Epithelial cell of prostate (primary cell): Measurements from ENCODE around the gene IL1RAPL2.
A peak's percentile ranks its signal among the peaks of the same experiment; 100 is the strongest.
"Not testable (repeated sequence)": the region's sequence is repeated elsewhere in the genome, so short reads cannot be mapped to it uniquely, and the experiment has no call there.

ENCODE experiments used
- DNase-seq: peaks from one replicate; pipeline ENCODE4 v3.0.0-alpha.2; 2011; ENCODE audit warnings: low read depth, low spot score
- H3K27ac ChIP-seq: fragments of 450-650 bp; 2 replicates; pipeline ENCODE4 v1.5.1; 2017; ENCODE audit warnings: mild to moderate bottlenecking

The IL1RAPL2 gene

DNA sequence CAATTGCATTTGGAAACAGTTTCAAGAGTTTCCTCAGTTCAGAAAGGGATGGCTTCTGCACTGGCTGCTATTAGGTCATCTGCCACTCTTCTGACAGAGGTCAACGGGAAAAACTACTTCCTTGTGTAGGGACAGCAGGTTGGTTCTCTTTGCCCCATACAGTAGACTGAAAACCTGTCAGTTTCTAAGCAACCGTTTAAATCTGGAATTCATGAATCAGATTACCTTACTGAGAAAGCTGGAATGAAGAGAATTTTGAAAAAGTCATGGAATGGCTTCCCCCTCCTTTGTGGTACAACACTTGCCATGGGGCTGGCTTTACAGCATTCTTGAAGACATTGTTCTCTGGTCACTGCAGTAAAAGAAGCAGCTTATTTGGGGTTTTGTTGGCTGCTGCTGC is 240.3 kb downstream of the IL1RAPL2 start:
- DNase-seq = no peak
- no peak overlapping the region for H3K27ac ChIP-seq

DNA sequence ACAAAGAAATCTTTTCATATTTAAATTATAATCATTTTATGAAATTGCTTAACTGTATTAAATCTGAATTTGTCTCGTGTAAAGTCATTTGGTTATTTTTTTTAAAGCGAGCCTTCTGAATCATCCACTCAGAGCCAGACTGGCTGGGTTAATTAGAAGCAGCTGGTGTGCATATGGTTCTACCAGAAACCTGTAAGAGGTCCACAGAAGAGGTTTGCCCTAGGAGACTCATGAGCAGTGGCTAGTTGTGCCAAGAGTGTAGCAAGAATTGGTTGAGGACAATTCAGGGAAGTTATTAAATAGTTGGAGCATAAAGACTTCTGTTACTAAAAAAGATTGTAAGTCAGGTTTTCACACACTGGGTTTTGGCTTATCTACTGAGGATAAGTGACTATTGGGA is 267.4 kb downstream of the IL1RAPL2 start:
- no peak for DNase-seq
- H3K27ac ChIP-seq = no peak overlapping the region

DNA sequence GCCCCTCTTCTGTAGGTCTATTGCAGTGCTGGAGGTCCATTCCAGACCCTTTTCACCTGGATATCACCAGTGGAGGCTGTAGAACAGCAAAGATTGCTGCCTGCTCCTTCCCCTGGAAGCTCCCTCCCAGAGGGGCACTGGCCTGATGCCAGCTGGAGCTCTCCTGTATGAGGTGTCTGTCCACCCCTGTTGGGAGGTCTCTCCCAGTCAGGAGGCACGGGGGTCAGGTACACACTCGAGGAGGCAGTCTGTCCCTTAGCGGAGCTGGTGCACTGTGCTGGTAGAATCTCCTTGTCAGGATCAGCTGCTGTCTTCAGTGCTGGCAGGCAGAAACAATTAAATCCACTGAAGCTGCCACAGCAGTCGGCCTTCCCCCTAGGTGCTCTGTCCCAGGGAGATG is 276.6 kb downstream of the IL1RAPL2 start:
- no peak overlapping the region for H3K27ac ChIP-seq
- no peak for DNase-seq

DNA sequence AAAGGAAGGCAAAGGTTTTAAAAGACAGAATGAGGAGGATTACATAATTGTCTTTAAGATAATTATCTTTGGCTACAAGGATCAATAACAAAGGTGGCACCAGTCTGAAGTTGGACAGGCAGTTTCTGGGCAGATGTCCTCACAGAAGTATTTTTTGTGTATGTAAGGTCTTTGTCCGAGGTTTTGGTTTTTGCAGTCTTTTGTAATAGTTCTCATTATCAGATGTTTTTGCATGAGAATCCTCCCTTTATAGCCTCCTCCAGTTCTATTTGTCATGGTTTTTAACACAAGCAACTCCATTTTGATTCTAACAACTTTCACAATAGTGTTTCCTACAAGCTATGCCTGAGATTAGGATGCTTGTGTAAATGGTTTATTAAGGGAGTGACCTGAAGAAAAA is 286.2 kb downstream of the IL1RAPL2 start:
- H3K27ac ChIP-seq = no peak overlapping the region
- no peak for DNase-seq

GRCh38 chrX:104854188-104854587 is 288.2 kb downstream of the IL1RAPL2 start:
- peak; percentile 8 for DNase-seq
- H3K27ac ChIP-seq = no peak overlapping the region

GRCh38 chrX:104854790-104855340 is 288.9 kb downstream of the IL1RAPL2 start:
- no peak for DNase-seq
- H3K27ac ChIP-seq = no peak overlapping the region

DNA sequence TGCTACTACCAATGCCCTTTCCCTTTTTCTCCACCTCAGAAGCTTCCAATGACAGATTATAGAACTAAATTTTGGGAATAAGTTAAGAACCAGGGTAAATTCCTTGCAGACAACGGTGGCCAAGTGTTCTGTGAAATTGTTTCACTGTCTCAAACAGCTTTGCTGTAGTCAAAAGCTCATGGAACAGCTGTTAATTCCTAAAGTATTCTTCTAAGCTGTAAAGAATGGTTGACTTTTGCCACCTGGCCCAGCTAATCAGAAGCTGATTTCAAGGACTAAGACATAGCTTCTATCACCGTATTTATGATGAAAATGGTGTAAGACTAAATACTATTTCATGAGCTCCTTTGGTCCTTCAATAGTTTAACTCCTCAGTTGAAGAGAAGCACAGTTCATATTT is 297.5 kb downstream of the IL1RAPL2 start:
- H3K27ac ChIP-seq = no peak overlapping the region
- DNase-seq = no peak

DNA sequence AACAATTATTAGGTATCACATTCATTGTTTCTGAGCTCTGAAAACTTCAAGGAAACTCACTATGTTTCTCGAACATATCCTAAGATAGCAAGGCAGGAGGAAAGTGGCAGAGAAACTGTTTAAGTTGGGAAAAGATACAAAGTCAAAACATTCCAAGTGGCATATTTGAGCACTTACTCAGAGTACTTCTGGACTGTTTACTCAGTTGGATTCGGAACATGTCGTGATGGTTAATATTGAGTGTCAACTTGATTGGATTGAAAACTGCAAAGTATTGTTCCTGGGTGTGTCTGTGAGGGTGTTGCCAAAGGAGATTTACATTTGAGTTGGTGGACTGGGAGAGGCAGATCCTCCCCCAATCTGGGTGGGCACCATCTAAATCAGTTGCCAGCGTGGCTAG is 298.3 kb downstream of the IL1RAPL2 start:
- no peak overlapping the region for H3K27ac ChIP-seq
- DNase-seq = no peak

DNA sequence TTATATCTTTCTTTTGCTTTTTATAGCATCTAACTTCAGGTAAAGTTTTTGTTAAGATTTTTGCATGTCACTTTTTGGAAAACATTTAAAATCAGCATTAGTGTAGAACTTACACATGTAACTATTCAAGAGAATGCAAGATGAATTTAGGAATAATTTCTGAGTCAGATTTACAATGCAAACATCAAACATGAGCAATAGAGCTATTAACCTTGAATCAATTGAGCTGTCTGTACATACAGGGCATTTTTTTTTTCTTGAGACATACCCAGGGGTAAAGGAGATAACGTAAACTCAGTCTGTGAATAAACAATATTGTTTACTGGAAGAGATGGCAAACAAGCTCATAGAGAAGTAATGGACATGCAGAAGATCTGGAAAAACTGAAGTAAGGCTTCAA is 311.5 kb downstream of the IL1RAPL2 start:
- DNase-seq = no peak
- no peak overlapping the region for H3K27ac ChIP-seq

GRCh38 chrX:104902070-104902469 is 336.1 kb downstream of the IL1RAPL2 start:
- DNase-seq = no peak
- no peak overlapping the region for H3K27ac ChIP-seq

GRCh38 chrX:104909694-104910093 is 343.7 kb downstream of the IL1RAPL2 start:
- H3K27ac ChIP-seq, DNase-seq: not testable (repeated sequence)

GRCh38 chrX:104913348-104913747 is 347.3 kb downstream of the IL1RAPL2 start:
- DNase-seq = no peak
- no peak overlapping the region for H3K27ac ChIP-seq

DNA sequence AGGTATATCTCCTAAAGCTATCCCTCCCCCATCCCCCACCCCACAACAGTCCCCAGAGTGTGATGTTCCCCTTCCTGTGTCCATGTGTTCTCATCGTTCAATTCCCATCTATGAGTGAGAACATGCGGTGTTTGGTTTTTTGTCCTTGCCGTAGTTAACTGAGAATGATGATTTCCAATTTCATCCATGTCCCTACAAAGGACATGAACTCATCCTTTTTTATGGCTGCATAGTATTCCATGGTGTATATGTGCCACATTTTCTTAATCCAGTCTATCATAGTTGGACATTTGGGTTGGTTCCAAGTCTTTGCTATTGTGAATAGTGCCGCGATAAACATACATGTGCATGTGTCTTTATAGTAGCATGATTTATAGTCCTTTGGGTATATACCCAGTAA is 348.7 kb downstream of the IL1RAPL2 start:
- not testable (repeated sequence) for H3K27ac ChIP-seq, DNase-seq

DNA sequence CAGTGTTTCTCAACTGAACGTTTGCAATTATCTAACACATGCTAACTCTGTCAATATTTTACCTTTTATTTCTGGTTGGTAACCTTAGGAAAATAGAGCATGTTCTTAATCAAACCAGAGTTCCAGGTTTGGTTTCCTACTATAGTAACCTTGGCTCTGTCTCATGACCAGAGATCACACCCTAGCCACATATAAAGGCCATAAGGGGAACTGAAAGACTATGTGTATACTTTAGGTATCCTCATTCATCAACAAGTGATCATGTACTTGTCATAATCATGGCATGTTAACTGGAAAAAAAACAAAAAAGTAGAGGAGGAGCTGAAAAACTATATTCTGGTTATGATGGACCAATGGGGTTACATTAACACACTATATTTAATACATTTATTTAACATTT is 352.1 kb downstream of the IL1RAPL2 start:
- DNase-seq = no peak
- H3K27ac ChIP-seq = no peak overlapping the region

DNA sequence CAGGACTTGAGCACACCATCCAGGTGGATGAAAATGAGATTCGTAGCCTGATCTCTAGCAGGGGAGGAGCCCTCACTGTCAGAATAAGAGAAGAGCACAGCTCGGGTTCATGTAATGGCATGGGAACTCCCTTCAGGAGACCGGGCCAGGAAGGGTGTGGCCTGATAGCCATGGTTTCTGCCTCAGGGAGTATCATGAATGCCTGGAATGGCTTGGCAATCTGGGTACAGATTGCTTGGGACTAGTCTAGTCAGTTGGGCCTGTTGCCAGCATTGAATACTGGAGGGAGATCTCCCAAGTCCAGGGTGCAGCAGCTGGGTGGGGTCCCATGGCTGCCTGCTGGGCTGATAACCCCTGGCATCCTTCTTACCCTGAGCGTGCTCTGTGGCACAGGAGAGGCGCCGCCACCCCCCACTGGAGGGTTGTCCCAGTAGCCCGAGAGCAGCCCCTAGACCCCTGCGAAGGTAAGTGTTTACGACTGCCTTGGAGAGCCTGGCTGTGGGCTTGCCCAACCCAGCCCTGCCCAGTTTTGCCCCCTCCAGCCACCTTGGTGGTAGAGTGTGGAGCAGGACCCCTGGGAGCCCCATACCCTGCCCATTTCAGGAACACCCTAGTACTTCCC is 355.7 kb downstream of the IL1RAPL2 start:
- no peak overlapping the region for H3K27ac ChIP-seq
- DNase-seq = no peak

- no peak overlapping the region for H3K27ac ChIP-seq
- DNase-seq = peak; percentile 5
Observed at GRCh38 chrX:104922206-104922621, 356.2 kb downstream of the IL1RAPL2 start.

DNA sequence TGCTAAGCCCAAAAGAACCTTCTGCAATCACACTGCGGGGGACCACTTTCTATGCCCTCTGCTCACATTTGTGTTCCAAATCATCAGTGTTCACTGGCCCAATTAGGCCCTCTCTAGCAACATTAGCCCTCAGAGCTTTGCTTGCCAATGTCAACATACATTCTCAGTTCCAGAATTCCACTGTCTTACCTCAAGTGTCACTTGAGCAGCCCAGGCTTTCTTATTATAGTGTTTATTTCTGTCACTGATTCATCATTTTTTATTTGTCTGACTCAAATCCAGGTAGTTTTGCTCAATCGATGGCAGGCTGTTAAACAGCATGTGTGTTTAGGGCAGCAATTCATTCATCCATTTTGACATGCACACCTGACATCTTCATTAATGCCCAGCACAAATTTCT is 363.3 kb downstream of the IL1RAPL2 start:
- no peak for DNase-seq
- H3K27ac ChIP-seq = no peak overlapping the region

GRCh38 chrX:104935581-104935980 is 369.6 kb downstream of the IL1RAPL2 start:
- DNase-seq = no peak
- H3K27ac ChIP-seq = no peak overlapping the region

DNA sequence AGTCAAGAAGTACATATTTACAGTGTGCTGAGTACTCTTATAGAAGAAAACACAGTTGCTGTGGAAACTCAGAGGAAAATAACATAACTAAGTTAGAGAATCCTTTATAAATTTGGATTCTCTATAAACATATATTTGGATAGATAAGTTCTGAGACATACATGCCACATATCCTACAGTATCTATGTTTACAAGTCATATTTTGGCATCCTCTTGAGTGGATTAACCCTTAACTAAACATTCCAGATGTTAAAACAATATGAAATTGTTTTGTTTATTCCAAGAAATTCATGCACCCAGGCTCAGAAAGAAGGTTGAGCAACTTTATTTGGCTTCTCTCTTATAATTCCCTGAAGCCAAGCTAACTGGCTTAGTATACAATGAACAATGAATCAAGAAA is 387.3 kb downstream of the IL1RAPL2 start:
- DNase-seq = no peak
- no peak overlapping the region for H3K27ac ChIP-seq

DNA sequence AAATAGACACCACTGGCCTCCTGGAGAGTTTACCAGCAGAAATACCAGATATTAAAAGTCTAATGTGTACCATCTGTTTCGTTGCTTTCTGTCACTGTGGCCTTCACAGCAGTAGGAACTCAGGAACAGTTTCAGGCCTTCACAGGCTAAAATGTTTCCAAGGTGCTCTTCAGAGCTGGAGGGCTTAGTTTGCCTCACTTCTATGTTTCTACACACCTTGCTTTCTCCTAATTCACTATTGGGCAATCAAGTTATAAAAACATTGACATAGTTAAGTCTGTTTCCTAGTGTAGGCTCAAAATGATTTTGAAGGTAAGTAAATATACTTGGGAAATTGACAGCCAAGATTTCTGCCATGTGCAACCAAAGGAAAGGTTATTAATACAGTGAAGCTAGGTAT is 395.9 kb downstream of the IL1RAPL2 start:
- DNase-seq = no peak
- H3K27ac ChIP-seq = no peak overlapping the region

DNA sequence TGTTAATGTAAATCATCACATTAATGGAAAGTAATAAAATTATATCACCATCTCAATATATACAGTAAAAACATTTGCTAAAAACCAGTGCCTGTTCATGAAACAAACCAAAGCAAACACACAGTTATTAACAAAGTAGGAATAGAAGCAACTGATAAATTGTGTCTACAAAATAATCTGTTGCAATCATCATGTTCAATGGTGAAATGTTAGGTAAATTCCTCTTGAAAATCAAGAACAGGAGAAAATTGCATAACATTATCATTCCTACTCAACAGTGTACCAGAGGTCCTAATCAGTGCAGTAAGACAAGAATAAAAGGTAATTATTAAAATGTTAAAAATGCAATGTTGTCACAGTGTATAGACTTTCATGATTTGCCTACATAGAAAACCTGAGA is 402.2 kb downstream of the IL1RAPL2 start:
- DNase-seq = no peak
- H3K27ac ChIP-seq = no peak overlapping the region

DNA sequence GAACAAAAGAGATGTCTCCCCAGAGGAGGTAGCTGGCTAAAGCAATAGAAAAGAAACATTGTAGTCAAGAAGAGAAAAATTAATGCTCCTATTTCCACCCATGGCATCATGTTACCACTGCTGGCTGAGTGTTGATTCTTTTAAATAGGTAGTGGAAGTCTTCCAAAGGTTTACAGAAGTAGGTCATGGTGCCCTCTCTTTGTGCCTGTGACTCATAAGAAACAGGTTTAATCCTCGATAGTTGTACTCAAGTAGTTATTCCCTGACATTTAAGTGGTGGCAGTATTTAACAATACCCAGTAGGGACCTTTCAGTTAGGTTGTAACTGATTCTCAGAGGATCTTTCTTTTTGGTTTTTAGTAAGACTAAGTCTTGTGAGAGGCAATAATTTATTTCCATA is 406.7 kb downstream of the IL1RAPL2 start:
- no peak overlapping the region for H3K27ac ChIP-seq
- DNase-seq = no peak
